K562 (cell line): ENCODE data around the gene COL4A1. TPM values are rescaled to one million over a fixed set of nuclear protein-coding genes. Genes with fewer than 3 reads are reported as not detected.

Experiments used
- ADNP ChIP-seq: fragments of 200-800 bp; sonication (Bioruptor generic); IDR thresholded peaks from 2 replicates; pipeline ENCODE4 v1.6.1; 2016; ENCODE audit warnings: missing genetic modification characterization, missing compliant biosample characterization
- BCLAF1 ChIP-seq, 2 experiments: fragments of 450-650 bp in 1 of 2; IDR thresholded peaks; 2 replicates each; pipeline ENCODE4 v1.6.1; 2011 to 2017; ENCODE audit warnings: low read depth in 2 of 2, antibody characterized with exemption in 1 of 2, borderline replicate concordance in 1 of 2, low read length in 1 of 2, mild to moderate bottlenecking in 1 of 2, mixed read lengths in 1 of 2; ENCODE audit not compliant: control insufficient read depth in 1 of 2
- CUX1 ChIP-seq: fragments of 200-800 bp; sonication (Bioruptor generic); IDR thresholded peaks from 2 replicates; pipeline ENCODE4 v1.6.1; 2016; ENCODE audit warnings: missing genetic modification characterization, missing compliant biosample characterization
- DNMT1 ChIP-seq: fragments of 450-650 bp; IDR thresholded peaks from 2 replicates; pipeline ENCODE4 v1.6.1; 2016; ENCODE audit warnings: antibody characterized with exemption, mild to moderate bottlenecking
- EWSR1 ChIP-seq: fragments of 450-650 bp; IDR thresholded peaks from 2 replicates; pipeline ENCODE4 v1.6.1; 2018; ENCODE audit warnings: borderline replicate concordance, mild to moderate bottlenecking, low read depth, moderate library complexity; ENCODE audit not compliant: partially characterized antibody
- FOXP1 ChIP-seq: sonication (generic); formaldehyde crosslinking; IDR thresholded peaks from 2 replicates; pipeline ENCODE4 v1.8.0; 2022; ENCODE audit warnings: mild to moderate bottlenecking, missing genetic modification reagents
- GABPA ChIP-seq: fragments of 200-800 bp; sonication (Bioruptor generic); conservative IDR thresholded peaks from 2 replicates; pipeline ENCODE4 v1.6.1; 2016; ENCODE audit warnings: low read depth, missing genetic modification characterization, missing compliant biosample characterization
- GTF2F1 ChIP-seq: IDR thresholded peaks from 2 replicates; pipeline ENCODE4 v1.6.1; 2011; ENCODE audit warnings: low read depth, low read length, improper control_type of control experiment
- MECOM ChIP-seq: fragments of 250-450 bp; sonication (Bioruptor Pico); IDR thresholded peaks from 2 replicates; pipeline ENCODE4 v1.8.0; 2022; ENCODE audit warnings: inconsistent platforms
- NR2F6 ChIP-seq: fragments of 450-650 bp; formaldehyde crosslinking; IDR thresholded peaks from 2 replicates; pipeline ENCODE4 v1.4.0; 2020; ENCODE audit warnings: mild to moderate bottlenecking
- ZNF444 ChIP-seq: fragments of 250-450 bp; sonication (Bioruptor Pico); IDR thresholded peaks from 2 replicates; pipeline ENCODE4 v1.4.0; 2020; ENCODE audit warnings: mild to moderate bottlenecking, moderate library complexity
- polyA plus RNA-seq, 8 experiments: library from polyadenylated mRNA; depleted of rRNA in 4 of 8; stranded (reverse) in 5 of 8; unstranded in 3 of 8; fragments of >200 nt; fragmentation: Nextera tagmentation in 2 of 8; fragmentation: Illumina TruSeq in 1 of 8; extraction: Ambion mirVana in 2 of 8; extraction: Trizol in 1 of 8; gene quantifications; 2 replicates each; pipeline versions ENCODE4 v1.2.1 to v1.2.3, GENCODE V29; 2011 to 2014; ENCODE audit warnings: inconsistent platforms in 1 of 8, missing spikeins in 1 of 8
- total RNA-seq, 7 experiments: library from RNA; depleted of rRNA in 6 of 7; stranded (reverse); fragments of >200 nt in 6 of 7; fragmentation: Illumina TruSeq in 2 of 7; extraction: Trizol in 2 of 7; gene quantifications; 2 replicates each; pipeline versions ENCODE4 v1.2.1 to v1.2.3, GENCODE V29; 2011 to 2021; ENCODE audit warnings: low replicate concordance in 1 of 7

Gene COL4A1
- total and polyA plus RNA-seq, 9 of the 15 experiments (the other 6 are each of a cell fraction or from before 2014, with no cell fraction given) = 0.35 TPM; not detected in 8

GRCh38 chr13:110200276-110200870 lies 106.6 kb downstream of the COL4A1 start (continued):
- TF ChIP-seq BCLAF1 (IDR thresholded peaks at IDR 0.05; ENCODE audit: borderline replicate concordance in 1 of 2, control insufficient read depth in 1 of 2, low read depth in 2 of 2, low read length in 1 of 2) (no peak), DNMT1 (no peak), GTF2F1 (no peak), ADNP (tag) (no peak), GABPA (tag) (no peak), ZNF444 (CRISPR knock-in tag) (no peak), CUX1 (CRISPR knock-in tag) (no peak), EWSR1 (no peak), MECOM (CRISPR knock-in tag) (no peak), NR2F6 (no peak), FOXP1 (no peak)
